Measurements from ENCODE around the gene SPATS2L. TPM values are rescaled to one million over a fixed set of nuclear protein-coding genes. Genes with fewer than 3 reads are reported as not detected.
A peak's percentile ranks its signal among the peaks of the same experiment; 100 is the strongest.

SPATS2L gene
- total RNA-seq, 1 experiment from 2014 or later: not detected

DNA sequence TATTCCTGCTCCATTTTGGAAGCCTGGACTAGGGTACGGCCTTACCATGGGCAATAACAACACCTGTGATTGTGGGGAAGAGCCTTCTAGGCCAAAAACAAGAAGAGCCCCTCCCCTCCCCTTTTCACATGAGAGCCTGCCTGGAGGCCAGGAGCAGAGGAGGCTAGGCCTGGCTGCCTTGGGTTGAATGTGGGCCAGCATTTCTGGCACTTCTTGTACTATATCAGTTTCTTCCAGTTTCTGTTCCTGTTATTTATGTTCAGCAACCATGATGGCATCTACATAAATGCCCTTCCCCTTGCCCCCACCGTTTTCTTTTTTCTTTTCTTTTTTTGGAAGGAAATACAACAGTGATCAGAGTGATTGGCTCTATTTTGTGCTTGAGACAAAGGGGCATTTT, 145.0 kb downstream of the SPATS2L start:
- DNase-seq (ENCODE audit: low spot score): no peak
- in situ Hi-C loops (cut with HindIII; ENCODE audit: low sequenced_read_pairs): no loop called here

DNA sequence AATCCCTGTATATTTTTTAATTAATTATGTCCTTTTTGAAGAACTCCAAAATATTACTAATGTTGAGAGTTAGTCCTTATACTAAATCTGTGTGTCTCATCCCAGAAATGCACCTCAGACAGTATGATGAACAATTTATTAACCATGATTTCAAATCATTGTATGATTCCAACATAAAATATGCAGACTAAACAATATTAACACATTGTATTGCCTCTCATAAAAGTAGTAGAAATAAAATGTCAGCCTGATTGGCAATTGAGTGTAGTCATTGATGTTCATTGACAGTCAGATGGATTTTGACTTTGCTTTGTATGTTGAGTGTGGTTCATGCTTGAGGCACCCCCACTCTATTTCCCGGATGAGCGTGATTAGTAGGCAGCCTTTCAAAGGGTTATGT, 145.9 kb downstream of the SPATS2L start:
- in situ Hi-C loops (cut with HindIII; ENCODE audit: low sequenced_read_pairs): no loop called here
- no peak for DNase-seq (ENCODE audit: low spot score)

DNA sequence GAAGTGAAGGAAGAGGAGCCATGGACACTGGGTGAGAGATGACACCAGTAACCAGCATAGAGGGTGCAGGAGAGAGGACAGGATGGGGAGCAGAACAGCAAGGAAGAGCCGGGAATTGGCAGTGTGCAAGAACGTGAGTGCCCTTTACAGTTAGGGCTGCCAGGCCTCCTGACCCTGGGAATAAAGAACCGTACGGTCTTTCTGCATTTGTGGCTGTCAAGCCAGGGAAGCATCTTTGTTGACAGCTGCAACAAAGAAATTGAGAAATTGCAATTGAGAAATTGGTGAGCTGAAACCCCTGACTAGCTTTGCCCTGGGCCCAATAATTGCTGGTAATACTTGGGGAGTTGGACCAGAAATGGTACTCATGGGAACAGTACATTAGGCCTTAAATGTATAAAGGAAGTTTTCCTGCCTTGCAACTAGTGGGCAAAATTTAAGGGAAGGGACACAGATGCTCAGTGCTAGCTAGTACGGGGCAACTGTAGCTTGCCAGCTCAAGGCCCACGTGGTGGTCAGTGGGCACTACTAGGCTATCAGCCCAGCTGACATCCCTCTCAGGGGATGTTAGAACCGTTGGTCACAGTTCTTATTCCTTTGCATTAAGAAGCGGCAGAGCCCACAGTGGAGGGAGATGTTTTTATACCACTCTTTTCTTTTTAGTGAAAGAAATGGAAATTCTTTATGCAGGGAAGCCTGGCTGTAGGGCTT, 146.8 kb downstream of the SPATS2L start:
- DNase-seq (ENCODE audit: low spot score): no peak
- in situ Hi-C loops (cut with HindIII; ENCODE audit: low sequenced_read_pairs): no loop called here

DNA sequence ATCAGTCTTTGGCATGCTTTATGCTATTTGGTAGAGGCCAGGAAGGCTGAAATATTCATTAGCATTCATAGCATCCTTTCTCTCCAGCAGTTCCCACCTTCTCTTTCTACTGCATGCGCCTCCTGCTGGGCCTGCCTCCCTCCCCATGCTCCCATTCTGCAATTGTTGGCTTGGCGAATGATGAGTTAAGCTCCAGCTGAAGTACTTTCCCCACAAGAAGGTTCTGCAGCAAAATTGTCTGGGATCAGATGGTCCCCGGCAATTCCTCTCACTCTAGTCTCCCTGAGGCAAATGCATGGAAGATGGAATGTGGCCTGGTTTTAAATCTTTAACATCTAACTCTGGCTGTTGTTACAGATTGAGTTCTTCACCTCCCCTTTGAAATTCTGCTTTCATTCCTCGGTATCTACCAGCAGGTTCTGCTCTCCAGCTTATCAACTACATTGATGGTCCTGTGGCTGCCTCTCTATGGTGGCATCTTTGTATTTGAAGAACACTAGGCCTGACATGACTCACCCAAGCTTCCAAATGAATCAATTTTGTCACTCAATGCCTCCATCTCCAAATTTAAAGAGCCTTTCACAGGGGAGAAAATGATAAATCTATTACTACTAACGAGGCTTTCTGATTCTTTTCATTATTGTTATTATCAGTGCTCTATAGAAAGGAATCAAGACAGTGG, 147.5 kb downstream of the SPATS2L start:
- in situ Hi-C loops (cut with HindIII; ENCODE audit: low sequenced_read_pairs): no loop called here
- no peak for DNase-seq (ENCODE audit: low spot score)

DNA sequence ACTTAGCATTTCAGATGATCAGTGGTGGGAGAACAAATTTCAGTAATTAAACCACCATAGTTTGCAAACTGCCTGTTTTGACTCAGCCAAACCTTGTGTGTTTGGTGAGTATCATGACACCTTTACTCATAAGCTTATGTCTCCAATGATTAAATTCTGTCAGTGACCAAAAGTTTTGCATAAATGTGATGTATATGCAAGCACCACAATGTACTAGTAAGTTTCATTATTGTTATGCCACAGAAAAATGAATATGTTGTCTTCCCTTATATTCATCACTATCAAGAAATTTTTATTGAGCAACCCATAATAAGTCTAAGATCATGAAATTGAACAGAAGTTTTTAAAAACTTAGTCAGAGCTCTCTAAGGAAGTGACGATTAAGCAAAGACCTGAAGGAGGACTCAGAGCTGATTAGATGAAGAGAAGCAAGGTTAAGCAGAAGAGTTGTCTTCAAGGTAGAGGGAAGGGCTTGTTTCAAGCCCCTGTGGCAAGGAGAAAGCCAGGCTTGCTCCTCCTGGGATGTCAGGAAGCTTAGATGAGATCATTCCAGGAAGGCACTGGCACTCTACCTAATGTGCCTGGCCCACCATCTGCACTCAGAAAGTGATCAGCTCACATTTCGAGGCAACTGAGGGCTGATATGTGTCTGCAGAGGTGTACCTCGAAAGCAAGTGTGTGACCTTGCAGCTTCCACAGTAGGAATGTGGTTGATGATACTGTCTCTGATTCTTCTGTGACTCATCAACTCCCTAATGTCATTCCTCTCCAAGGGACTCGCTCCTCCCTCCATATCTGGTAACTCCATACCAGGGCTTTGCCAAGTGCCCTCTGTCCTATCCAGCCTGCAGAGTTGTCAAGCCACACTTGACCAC, 148.7 kb downstream of the SPATS2L start:
- in situ Hi-C loops (cut with HindIII; ENCODE audit: low sequenced_read_pairs): no loop called here
- no peak for DNase-seq (ENCODE audit: low spot score)

DNA sequence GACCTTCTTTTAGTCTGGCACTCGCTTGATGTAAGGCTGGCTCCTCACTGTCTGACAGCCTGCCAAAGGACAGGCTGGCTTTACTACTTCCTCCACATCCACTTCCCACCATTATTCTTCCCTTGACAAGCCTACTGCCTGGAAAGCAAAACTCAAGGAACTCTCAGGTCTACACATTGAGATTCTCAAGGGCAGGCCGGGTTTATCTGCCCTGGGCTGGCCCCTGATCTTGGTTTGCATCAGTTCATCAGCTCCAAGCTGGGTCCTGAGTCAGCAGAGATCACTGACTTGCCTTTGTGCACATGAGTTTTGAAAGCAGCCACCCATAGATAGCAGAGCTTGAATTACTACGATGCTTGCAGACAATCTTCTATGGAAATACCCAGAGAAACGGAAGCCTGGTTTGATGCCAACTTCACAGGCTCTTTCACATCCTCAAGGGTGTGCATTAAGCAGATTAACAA, 149.5 kb downstream of the SPATS2L start:
- in situ Hi-C loops (cut with HindIII; ENCODE audit: low sequenced_read_pairs): no loop called here
- DNase-seq (ENCODE audit: low spot score): no peak

DNA sequence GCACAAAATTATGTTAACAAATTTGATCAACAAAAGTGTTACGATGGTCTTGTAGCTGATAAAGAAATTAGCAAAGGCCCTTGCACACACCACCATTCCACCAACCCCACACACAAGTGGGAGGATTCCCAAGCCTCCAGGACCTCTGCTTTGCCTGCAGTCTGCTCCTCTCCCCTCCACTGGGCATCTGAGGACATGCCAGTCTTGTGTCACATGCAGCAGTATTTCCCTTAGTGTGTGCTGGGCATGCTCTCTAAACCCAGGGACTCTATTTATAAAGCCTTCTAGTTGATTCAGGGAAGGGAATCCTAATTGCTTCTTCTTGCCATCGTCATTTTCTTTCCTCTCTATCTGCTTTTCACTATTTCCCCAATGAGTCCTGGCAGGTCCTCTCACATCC, 150.1 kb downstream of the SPATS2L start:
- in situ Hi-C loops (cut with HindIII; ENCODE audit: low sequenced_read_pairs): no loop called here
- DNase-seq (ENCODE audit: low spot score): no peak

DNA sequence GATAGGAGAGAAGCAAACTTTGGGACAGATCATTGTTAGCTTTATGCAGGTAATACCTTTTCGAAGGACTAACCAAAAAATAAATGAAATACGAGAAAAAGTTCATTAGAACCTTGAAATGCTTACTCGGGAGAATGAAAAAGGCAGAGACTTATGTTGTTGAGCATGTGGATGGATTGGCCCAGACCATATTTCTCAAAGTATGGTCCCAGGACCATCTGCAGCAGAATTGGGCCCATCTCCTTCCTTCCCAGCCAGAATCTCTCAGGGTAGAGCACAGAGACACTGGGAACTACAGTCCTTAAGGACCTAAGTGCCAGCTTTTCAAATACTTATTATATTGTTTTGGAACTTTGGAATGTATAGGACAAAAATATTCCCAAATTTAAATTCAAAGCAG, 152.6 kb downstream of the SPATS2L start:
- DNase-seq (ENCODE audit: low spot score): no peak
- in situ Hi-C loops (cut with HindIII; ENCODE audit: low sequenced_read_pairs): no loop called here

DNA sequence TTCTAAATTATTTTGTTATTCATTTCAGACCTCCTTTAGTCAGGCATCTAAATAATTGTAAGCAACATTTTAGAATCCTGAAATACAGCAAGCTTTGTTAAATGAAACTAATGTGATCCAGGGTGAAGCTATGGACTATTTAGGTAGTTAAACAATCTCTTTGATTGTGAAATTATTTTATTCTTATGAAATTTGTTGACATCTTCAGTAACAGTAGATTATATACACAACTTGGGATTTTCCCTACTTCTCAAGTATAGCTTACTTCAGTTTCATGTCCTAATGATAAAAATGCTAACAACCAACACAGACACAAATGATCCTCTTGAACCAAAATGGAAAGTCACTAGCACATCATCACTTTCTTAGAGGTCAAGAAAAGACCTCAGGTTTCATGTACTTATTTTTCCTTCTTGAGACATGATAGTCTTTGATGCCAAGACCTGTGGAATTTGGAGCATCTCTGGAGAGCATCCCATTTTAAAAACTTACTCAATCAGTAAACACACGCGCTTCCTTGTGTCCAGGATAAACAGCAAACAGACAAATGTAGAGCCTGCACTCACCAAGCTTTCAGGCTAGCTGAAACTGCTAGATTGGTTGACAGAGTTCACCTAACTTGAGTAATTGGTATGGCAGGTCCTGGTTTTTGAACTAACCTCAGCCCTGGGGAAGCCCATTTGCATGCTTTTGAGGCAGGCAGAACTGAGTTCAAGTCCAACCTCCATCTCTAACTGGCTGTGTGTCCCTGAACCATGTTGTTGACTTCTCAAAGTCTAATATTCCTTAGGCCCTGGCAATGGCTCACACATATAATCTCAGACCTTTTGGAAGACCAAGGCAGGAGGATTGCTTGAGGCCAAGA, 155.6 kb downstream of the SPATS2L start:
- DNase-seq (ENCODE audit: low spot score): no peak
- in situ Hi-C loops (cut with HindIII; ENCODE audit: low sequenced_read_pairs): no loop called here

DNA sequence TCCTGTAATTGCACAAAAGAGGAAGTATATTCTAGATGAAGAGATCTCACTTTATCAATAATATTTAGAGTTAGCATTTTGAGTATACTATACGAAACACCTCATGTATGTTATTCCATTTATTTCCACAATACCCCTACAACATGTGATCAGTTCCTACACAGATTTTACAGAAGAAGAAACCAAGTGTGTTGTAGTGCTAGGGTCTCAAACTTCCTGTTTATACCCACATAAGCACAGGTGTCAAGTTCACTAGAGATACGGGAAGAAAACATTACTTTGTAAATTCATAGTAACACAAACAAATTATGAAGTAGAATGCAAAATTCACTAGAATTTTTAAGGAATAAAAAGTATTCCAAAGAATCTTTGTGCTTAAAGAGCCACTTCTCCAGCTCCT, 157.0 kb downstream of the SPATS2L start:
- in situ Hi-C loops (cut with HindIII; ENCODE audit: low sequenced_read_pairs): no loop called here
- no peak for DNase-seq (ENCODE audit: low spot score)

DNA sequence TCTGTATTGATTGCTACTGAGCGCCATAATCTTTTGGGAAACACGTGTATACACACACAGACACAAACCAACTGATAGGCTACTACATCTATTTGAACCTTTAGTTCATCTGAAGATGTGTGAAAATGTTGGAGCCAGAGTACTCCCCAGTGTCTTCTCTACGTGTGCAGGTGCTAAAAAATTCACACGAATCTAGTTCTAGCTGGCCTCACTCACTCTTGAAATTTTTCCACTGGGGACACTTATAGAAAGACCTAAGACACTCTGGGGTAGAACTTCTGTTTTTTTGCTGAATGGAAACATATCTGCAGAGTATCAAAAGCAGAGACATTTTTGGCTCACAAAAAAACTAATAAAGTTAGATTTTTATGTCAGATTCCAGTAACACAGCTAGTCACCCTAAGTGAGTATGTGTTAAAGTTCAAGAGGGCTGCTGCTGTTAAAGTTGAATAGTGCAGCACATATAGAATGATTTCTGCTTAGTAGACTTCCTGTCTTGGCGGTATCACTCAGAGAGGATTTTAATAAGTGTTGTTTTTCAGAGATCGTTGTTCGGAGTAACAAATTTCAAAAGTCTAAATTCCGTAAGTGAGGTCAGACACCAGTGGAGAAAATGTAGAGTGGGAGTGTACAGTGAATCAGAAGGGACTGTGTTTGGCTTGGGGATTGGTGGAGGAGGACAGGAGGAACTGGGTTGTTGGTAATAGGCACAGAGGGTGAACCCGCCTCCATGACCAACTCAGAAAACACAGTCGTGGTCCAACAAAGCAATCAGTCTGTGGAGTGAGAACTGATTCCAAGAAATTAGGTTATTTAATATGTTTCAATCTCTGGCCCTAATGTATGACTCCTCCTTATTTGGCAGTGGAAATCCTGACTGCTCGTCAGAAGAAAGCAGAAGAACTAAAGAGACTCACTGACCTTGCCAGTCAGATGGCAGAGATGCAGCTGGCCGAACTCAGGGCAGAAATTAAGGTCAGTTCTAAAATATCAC, 160.2 kb downstream of the SPATS2L start:
- in situ Hi-C loops (cut with HindIII; ENCODE audit: low sequenced_read_pairs): no loop called here
- DNase-seq (ENCODE audit: low spot score): peak; percentile 12

DNA sequence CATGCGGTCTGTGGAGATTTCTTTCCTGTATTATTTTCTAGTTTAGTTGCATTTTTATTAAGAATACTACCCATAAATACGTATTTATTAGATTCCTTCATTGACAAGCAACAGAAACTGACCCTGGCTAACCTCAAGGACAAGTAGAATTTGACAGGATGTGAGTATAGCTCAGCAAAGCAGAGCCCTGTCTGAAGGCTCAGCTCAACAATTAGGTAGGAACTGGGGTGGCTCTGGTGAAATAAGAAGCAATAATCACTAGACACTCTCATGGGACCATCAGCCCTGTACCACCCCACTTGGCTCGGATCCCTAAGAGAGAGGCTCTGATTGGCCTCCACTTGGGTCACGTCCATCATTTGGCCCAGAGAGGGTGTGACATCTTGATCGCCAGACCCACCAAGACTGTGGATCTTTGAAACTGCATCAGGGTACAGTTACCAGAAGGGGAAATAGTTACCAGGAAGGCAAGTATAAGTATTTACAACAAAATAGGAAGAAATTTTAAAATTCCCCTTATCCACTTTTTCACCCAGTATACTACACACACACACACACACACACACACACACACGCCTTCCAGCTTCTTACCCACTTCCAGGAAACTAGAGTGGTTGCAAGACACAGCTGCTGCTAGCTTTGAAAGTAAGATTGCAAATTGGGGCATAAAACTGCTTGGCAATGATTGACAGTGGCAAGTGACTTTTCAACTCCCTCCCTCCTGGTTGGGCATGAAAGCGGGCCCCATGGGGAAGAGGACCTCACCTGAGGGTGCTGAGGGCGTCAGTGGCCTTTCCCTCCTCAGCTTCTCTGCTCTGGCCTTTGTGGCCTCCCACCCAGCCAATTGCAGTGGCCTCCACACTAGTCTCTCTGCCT, 161.6 kb downstream of the SPATS2L start:
- in situ Hi-C loops (cut with HindIII; ENCODE audit: low sequenced_read_pairs): no loop called here
- DNase-seq (ENCODE audit: low spot score): no peak

DNA sequence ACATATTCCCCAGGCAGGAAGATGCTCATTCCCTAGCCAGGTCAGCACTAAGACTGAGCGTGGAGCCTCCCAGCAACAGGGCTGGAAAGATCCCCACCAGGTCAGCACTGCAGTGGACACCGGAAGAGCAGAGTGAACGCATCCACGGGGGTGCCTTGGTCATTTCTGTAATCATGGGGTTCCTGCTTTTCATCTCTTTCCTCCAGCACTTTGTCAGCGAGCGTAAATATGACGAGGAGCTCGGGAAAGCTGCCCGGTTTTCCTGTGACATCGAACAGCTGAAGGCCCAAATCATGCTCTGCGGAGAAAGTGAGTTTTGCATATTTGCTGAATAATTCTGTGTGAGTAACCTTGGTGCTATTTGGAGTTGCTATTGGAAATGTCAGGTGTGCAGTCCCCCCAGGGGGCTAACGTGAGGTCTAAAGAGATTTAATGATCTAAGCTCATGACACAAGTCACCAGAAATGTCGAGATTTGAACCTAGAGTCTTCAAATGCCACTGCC, 163.3 kb downstream of the SPATS2L start:
- in situ Hi-C loops (cut with HindIII; ENCODE audit: low sequenced_read_pairs): no loop called here

DNA sequence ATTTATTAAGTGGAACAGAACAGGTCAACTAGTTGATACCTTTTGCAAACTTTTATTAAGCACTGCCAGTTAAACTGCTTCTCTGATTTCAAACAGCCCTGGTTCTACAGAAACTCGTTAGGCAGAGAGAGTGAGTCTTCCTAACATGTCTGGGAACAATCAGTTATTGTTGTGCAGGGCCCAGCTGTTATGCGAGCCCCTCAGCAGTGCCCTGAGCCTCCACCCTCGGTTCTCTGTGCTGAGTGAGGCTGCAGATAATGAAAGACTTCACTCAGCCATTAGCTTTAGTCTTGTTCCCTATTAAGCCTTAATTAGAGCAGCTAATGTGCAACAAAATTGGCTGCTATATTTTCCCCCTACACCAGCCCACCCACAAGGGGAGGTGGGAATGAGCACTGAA, 163.7 kb downstream of the SPATS2L start:
- in situ Hi-C loops (cut with HindIII; ENCODE audit: low sequenced_read_pairs): no loop called here
- no peak for DNase-seq (ENCODE audit: low spot score)

More for the DNA sequence above, 163.3 kb downstream of the SPATS2L start:
- no peak for DNase-seq (ENCODE audit: low spot score)

DNA sequence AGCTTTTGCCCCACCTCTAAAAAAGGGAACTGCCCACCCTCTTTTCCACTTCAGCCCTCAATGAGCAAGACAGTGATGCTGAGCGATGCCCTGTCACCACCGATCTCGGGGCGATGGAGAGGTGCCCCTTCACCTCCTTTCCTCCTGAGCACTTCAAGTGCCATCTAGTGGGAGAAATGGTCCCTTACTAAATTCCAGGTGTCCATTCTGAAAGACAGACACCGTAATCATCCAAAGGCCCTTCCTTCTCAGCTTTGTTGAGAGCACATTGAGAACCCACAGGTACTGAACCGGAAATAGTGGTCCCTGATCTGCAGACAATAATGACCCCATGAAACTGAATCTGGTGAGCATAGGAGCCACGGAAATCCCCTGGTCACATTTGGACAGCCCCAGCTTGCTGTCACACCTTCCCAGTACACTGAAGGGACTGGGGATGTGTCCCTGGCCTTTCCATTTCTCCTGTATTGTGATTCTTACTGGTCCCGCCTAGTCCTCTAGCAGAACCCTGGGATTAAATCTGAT, 164.9 kb downstream of the SPATS2L start:
- in situ Hi-C loops (cut with HindIII; ENCODE audit: low sequenced_read_pairs): no loop called here
- DNase-seq (ENCODE audit: low spot score): peak; percentile 70

DNA sequence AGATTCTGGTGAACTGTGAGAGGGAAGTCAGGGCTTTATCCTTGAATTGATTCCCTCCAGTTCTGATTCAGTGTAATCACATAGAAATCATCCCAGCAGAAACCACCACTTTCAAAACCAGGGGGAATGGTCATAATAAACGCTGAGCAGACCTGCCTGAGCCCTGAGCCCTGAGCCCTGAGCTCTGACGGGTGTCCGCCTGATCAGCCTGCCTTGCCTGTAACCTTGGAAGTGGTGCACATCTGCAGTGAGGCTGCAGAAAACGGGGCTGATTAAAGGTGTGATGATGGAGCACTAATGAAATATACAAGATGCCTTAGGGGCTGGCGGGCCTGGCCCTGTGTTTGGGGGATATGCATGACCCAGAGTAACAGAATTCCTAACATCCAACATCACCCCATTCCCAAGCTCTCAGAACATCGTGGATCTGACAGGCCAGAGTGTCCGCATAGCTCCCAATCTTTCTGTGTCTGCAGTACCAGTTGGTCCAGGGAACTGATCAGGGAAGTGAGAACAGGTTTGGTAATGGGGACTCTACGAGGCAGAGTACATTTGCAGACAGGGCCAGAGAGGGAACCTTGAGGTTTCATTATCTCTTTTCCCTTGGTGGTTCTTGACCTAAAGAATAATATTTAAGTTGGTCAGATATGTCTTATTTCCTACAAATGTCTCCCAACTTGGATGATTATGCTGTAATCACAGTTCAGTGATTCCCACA, 165.6 kb downstream of the SPATS2L start:
- in situ Hi-C loops (cut with HindIII; ENCODE audit: low sequenced_read_pairs): no loop called here
- DNase-seq (ENCODE audit: low spot score): no peak
